HG03045 (cell line): ENCODE measurements around the gene SNPH.

Source experiments
- ATAC-seq: cut with Tn5 transposase; IDR thresholded peaks from one replicate; pipeline ENCODE4 v1.9.1; 2021; ENCODE audit warnings: mild to moderate bottlenecking, moderate library complexity; ENCODE audit not compliant: unreplicated experiment

SNPH gene

GRCh38 chr20:1286267-1287024 lies 20.4 kb downstream of the SNPH start:
- ATAC-seq, result no peak

- no peak for ATAC-seq
Observed at GRCh38 chr20:1287306-1287705, 21.2 kb downstream of the SNPH start.

DNA sequence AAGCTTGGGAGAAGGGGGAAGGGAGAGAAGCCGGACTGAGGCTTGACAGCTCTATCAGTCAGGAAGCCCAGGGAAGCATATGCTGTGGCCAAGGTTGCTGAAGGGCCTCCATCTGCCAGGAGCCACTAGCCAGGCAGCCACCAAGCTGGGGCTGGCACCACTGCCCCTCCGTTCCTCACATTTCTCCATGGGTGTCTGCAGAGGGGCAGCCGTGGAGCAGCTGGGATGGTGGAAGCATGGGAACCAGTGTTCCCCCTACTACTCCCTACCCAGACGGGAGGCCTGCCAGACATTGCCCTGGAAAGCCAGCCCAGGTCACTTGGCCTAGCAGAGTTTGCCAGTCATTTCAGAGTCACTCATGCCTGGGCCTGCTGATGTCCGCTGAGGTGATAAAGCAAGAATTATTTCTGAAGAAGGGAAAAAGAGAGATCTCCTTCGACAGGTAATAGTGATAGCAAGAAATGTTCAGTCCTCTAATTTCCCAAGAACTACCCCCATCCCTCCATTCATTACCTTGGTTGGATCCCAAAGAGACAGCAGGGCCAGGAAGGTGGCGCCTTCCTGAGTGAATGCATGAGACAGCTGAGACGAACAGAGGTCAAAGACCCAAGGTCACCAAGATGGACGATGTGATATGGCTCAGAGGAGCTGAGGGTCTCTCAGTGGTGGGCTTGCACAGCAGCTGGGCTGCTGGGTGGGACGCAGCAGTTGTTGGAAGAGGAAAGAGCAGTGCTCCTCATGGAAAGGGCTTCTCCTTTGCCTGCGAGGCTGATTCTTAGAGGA lies 21.9 kb downstream of the SNPH start:
- no peak for ATAC-seq

DNA sequence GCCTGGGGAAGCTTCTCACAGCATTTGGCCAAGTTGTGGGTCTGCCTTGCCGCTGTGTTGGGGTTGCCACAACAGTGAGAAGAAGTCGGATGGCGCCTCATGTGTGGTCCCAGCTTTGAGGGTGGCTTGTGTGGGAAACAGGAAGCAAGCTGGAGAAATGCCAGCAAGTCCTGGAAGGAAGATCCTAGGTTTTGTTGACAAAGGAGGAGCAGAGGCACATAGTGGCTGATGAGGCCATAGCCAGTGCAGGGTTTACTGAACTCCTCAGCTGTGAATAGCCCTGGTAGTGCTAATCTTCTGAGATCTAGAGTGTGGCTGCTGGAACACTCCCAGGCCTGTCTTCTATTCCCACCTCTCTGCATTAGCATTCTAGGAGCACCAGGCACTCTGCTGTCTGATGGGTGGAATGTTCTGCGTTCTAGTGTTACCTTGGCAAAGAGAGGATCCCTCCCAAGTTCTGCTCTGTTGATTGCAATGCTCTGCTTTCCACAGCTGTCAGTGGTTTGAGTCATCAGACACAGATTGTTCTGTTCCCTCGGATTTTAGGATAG lies 25.2 kb downstream of the SNPH start:
- no peak for ATAC-seq

DNA sequence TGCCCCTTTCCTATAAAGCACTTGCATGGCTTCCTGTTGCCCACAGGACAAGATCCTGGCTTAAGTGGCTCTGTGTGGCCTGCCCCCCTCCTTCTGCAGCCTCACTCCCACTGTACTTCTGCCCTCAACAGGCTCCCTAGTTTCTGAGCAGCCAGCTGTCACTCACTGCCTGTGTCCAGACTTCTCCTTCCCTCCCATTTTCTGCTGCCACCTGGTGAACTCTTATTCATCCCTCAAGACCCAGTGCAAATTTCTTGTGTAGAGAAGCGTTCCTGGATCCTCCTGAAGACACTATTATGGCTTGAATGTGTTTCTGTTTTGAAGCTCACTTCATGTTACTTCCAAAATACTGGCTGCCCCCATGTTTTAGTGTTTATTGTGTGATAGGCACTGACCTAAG lies 26.5 kb downstream of the SNPH start:
- ATAC-seq, result no peak

DNA sequence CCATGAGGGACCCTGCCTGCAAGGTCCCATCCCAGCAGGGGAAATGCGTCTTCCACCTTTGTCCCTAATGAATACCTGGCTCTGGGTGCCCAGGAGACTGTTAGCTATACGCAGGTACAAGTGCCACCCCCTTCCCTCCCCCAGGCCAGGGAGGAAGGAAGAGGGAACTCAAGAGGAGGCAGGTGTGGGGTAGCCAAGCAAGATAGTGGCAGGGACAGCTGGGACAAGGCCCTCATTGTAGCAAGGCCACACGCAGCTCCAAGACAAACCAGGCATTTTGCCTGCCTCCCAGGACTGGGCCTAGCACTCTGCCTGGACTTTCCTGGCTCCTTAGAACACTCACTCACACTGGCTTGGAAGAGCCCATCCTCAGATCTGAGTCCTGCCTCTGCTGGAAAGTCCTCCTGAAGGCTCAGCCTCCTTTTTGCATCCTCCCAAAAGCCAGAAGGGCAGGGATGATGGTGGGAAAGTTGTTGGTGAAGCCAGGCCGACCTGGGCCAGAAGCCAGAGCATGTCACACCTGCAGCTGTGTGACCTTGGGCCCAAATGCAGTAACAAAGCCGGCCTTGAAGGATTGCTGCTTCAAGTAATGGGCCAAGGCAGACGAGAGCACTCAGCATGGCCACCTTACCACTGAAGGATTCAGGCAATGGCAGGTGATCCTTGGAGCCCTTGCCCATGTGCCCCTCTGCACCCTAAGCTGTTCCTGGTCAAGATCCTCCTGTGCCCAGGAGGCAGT lies 27.7 kb downstream of the SNPH start:
- no peak for ATAC-seq

DNA sequence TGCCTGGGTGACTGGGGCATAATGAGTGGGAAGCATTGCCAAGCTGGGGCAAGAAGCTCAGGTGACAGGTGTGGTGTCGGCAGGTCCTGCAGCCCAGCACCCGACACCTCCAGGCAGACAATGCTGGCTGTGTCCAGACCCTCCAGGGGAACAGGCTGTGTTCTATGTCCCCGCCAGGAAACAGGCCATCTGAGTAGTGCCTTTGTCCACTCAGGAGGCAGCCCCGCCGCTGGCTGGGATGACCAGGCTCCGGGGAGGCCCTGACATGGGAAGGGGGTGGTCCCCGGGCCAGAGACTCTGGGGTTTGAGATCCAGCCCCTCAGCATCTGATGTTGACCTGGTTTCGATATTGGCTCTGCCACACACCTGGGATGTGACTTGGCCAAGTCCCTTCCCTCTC lies 28.4 kb downstream of the SNPH start:
- ATAC-seq, result no peak

GRCh38 chr20:1295276-1295930 lies 29.3 kb downstream of the SNPH start:
- ATAC-seq, result no peak

DNA sequence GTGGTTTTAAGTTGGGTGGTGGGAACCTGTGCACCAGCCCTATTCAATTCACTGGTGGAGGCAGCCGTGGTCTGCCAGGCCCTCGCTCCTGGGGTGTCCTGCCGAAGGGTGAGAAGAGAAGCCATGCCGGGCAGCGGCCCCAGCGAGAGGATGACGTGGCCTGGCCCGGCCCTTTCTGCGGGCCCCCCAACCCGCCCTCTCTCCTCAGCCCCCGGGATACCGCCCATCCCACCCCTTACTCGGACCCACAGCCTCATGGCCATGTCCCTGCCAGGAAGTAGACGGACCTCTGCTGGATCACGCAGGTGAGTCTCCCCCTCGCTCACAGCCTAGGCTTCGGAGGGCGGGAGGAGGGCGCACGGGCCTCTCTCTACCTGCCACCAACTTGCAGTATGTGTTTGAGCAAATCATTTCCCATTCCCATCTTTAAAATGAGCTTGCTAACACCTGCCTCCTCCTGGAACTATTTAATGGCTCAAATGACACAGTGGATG lies 30.1 kb downstream of the SNPH start:
- ATAC-seq, result no peak

DNA sequence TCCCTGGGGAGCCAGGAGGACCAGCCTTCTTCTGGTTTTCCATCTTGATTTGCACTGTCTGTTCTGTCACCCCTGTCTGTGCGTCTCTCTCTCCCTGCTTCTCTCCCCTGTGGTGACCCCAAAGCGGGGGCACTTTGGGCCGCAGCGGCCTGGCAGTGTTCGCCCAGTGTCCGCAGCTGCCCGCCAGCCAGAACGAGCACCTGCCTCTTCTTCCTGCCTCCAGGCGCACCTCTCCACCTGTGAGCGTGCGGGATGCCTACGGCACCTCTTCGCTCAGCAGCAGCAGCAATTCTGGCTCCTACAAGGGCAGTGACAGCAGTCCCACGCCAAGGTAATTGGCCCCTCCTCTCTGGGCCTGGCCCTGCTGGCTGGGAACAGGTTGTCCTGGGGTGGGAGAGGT lies 30.8 kb downstream of the SNPH start:
- no peak for ATAC-seq

DNA sequence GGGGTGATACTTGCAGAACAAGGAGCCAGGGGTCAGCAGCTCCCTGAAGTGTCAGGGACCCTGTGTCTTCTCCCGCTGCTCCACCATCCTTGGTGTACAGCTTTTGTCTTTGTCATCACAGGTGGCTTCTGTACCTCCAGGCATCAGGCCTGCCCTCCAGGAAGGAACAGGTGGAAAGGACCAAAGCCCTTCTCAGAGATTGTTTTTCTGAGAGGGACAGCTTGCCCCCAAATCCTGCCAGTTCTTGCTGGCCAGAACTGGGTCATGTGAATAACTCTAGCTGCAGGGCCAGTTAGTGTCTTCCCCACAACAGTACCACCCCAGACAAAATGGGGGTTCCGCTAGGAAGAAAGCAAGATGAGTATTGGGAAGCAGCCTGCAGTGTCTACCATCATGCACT lies 31.4 kb downstream of the SNPH start:
- ATAC-seq, result no peak

- ATAC-seq, result no peak
Observed at GRCh38 chr20:1298166-1298565, 32.1 kb downstream of the SNPH start.

DNA sequence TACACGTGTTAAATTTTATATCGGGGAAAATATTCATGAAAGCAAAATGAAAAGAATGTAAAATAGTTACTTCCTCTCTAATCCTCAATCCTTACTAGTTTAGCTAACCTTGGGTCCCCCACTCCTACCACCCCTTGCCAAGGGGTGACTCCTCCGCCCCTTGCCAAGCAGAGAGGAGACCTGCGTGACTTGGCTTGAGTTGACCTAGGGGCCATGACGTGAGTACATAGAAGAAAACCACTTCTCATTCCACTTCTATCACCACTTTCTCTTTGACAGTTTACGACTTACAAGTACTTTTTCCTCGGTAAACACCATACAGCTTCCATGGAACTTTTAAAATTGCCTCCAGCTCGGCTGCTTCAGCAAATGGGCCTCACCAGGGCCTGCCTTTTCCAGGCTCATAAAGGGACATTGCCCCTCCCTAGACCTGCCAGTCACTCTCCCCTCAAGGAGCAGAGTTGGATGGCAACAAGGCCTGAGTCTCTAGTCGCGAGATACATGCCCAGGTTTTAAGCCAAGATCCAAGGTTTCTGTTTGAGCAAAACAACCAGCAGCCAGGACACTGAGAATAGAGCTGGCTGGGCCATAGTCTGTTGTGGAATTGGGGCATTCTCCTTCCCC lies 32.9 kb downstream of the SNPH start:
- no peak for ATAC-seq

GRCh38 chr20:1299522-1299921 lies 33.4 kb downstream of the SNPH start:
- ATAC-seq, result no peak

- ATAC-seq, result no peak
Observed at GRCh38 chr20:1300083-1300840, 34.2 kb downstream of the SNPH start.

GRCh38 chr20:1301031-1301529 lies 35.0 kb downstream of the SNPH start:
- no peak for ATAC-seq

DNA sequence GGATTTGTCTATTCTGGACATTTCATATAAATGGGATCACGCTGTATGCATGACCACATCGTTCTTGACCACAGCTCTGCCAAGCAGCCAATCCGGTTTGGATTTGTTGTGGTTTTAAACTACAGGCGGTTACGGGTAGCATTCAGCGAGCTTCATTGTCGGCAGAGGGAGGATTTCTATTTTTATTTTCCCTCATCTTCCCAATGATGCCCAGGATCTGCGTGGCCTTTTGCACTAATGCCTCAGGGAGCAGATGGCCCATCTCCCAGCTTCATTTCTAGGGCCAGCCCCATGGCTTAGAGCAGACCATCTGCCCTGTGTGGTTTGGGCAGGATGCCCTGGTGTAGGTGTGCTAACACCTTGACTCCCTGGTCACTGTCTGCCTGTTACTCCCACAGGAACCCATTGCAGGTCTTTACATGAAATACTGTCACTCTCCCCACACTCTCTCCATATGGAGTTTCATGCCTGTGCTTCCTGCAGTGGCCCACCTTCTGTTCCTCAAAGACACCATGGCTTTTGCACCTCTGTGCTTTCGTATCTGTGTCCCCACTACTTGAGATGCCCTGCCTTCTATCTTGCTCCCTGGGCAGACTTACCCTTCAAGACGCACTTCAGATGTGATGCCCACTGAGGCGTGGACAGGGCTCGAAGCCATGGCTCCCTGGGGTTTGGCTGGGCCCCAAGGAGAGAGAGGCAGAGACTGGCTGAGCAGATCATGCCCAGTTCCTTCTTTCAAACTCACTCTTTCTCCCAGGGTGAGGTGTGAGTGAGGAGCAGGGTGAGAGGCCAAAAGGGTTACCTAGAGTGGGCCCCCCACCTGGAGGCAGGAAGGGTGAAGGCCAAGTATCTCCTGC lies 36.8 kb downstream of the SNPH start:
- ATAC-seq, result no peak

DNA sequence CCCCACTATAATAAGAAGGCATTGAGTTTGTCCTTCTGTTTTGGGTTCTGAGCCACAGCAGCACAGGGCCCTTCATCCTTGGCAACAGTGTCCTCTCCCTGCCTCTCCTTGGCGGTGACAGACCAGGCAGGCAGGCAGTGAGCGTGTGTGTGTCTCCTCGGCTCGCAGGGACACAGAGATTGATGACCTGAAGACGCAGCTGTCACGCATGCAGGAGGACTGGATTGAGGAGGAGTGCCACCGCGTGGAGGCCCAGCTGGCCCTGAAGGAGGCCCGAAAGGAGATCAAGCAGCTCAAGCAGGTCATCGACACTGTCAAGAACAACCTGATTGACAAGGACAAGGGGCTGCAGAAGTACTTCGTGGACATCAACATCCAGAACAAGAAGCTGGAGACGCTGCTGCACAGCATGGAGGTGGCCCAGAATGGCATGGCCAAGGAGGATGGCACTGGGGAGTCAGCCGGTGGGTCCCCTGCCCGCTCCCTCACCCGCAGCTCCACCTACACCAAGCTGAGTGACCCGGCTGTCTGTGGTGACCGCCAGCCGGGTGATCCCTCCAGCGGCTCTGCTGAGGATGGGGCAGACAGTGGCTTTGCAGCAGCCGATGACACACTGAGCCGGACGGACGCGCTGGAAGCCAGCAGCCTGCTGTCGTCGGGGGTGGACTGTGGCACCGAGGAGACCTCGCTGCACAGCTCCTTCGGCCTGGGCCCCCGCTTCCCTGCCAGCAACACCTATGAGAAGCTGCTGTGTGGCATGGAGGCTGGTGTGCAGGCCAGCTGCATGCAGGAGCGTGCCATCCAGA lies 38.8 kb downstream of the SNPH start:
- no peak for ATAC-seq
